Transverse colon (tissue), 3 donors: ENCODE data around the gene PPP6R2.

Experiments used
- EP300 ChIP-seq: sonication (generic); formaldehyde crosslinking; IDR thresholded peaks from one replicate; pipeline ENCODE4 v1.6.1; 2017; ENCODE audit warnings: antibody characterized with exemption, low read depth
- TF ChIP-seq, protein P1 (sequence below), 5 experiments: fragments of 200-600 bp in 3 of 5; fragments of 450-650 bp in 2 of 5; sonication (generic) in 3 of 5; IDR thresholded peaks; 1 replicate in 2 of 5; 2 replicates in 3 of 5; pipeline ENCODE4 v1.5.1; 2016 to 2017; ENCODE audit warnings: antibody characterized with exemption in 5 of 5, inconsistent platforms in 3 of 5, mild to moderate bottlenecking in 2 of 5, moderate library complexity in 1 of 5

DNA sequence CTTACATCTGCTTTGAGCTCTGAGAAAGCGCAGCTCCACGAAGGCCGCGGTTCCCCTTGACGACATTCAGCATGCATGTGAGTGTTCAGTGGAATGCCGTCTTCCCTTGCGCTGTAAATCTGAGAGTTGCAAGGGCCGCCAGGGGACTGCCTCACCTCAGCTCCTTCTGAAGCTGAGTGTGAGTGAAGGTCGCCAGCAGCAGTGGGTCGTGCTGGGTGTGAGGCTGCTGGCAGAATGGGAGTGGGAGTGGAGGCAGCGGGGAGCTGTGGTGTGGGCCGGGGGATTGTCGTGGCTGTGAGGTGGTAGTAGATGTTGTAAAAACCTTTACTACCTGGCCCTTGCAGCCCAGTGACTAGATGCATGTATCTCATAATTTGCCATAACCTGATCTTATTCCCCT, 65.2 kb downstream of the PPP6R2 start:
- TF ChIP-seq EP300: no peak
- TF ChIP-seq, protein P1, sequence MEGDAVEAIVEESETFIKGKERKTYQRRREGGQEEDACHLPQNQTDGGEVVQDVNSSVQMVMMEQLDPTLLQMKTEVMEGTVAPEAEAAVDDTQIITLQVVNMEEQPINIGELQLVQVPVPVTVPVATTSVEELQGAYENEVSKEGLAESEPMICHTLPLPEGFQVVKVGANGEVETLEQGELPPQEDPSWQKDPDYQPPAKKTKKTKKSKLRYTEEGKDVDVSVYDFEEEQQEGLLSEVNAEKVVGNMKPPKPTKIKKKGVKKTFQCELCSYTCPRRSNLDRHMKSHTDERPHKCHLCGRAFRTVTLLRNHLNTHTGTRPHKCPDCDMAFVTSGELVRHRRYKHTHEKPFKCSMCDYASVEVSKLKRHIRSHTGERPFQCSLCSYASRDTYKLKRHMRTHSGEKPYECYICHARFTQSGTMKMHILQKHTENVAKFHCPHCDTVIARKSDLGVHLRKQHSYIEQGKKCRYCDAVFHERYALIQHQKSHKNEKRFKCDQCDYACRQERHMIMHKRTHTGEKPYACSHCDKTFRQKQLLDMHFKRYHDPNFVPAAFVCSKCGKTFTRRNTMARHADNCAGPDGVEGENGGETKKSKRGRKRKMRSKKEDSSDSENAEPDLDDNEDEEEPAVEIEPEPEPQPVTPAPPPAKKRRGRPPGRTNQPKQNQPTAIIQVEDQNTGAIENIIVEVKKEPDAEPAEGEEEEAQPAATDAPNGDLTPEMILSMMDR (IDR thresholded peaks at IDR 0.05): no peak
